H9 (cell line): ENCODE data around the gene SLC6A3. TPM values are rescaled to one million over a fixed set of nuclear protein-coding genes. Genes with fewer than 3 reads are reported as not detected.

Experiments
- DNase-seq: peaks from one replicate; pipeline ENCODE4 v3.0.0-alpha.2; 2017
- H2AFZ ChIP-seq: one replicate; pipeline ENCODE4 v1.6.1; 2013; ENCODE audit warnings: mild to moderate bottlenecking, low read length, control low read depth, moderate library complexity
- H2AK5ac ChIP-seq: 2 replicates; pipeline ENCODE4 v1.6.1; 2013; ENCODE audit warnings: low read length, control low read depth, mixed read lengths; ENCODE audit not compliant: insufficient read length
- H2BK120ac ChIP-seq: one replicate; pipeline ENCODE4 v1.6.1; 2013; ENCODE audit warnings: low read depth, mild to moderate bottlenecking, low read length, control low read depth, inconsistent platforms; ENCODE audit not compliant: poor library complexity, severe bottlenecking
- H2BK12ac ChIP-seq: 2 replicates; pipeline ENCODE4 v1.6.1; 2013; ENCODE audit warnings: low read length, control low read depth, mixed read lengths, low read depth; ENCODE audit not compliant: insufficient read length
- H2BK15ac ChIP-seq: 2 replicates; pipeline ENCODE4 v1.6.1; 2013; ENCODE audit warnings: low read depth, low read length, control low read depth
- H2BK20ac ChIP-seq: one replicate; pipeline ENCODE4 v1.6.1; 2013; ENCODE audit warnings: low read depth, mild to moderate bottlenecking, low read length, control low read depth, inconsistent platforms; ENCODE audit not compliant: poor library complexity, severe bottlenecking
- H2BK5ac ChIP-seq: 2 replicates; pipeline ENCODE4 v1.6.1; 2013; ENCODE audit warnings: low read length, control low read depth, mixed read lengths; ENCODE audit not compliant: insufficient read length
- H3K14ac ChIP-seq: 2 replicates; pipeline ENCODE4 v1.6.1; 2013; ENCODE audit warnings: low read length, control low read depth; ENCODE audit not compliant: insufficient read depth
- H3K18ac ChIP-seq: 2 replicates; pipeline ENCODE4 v1.6.1; 2013; ENCODE audit warnings: low read depth, mild to moderate bottlenecking, mixed read lengths, low read length, control low read depth; ENCODE audit not compliant: insufficient read length
- H3K23ac ChIP-seq: 2 replicates; pipeline ENCODE4 v1.6.1; 2013; ENCODE audit warnings: low read length, control low read depth, mixed read lengths, low read depth; ENCODE audit not compliant: insufficient read length
- H3K23me2 ChIP-seq: 2 replicates; pipeline ENCODE4 v1.6.1; 2013; ENCODE audit warnings: low read depth, mild to moderate bottlenecking, mixed read lengths, low read length, control low read depth; ENCODE audit not compliant: insufficient read length, poor library complexity, severe bottlenecking
- H3K27ac ChIP-seq: 2 replicates; pipeline ENCODE4 v1.5.1; 2013; ENCODE audit warnings: low read length, control low read depth, mixed read lengths, low read depth; ENCODE audit not compliant: insufficient read length
- H3K27me3 ChIP-seq: 2 replicates; pipeline ENCODE4 v1.6.1; 2013; ENCODE audit warnings: low read length, control low read depth, inconsistent platforms; ENCODE audit not compliant: insufficient read depth
- H3K4ac ChIP-seq: 2 replicates; pipeline ENCODE4 v1.6.1; 2013; ENCODE audit warnings: low read depth, mild to moderate bottlenecking, control low read depth, inconsistent platforms, low read length, moderate library complexity
- H3K4me1 ChIP-seq: 2 replicates; pipeline ENCODE4 v1.6.1; 2013; ENCODE audit warnings: low read length, control low read depth, inconsistent platforms; ENCODE audit not compliant: insufficient read depth
- H3K4me2 ChIP-seq: 2 replicates; pipeline ENCODE4 v1.6.1; 2013; ENCODE audit warnings: low read length, control low read depth, mixed read lengths; ENCODE audit not compliant: insufficient read length, insufficient read depth
- H3K56ac ChIP-seq: 2 replicates; pipeline ENCODE4 v1.6.1; 2013; ENCODE audit warnings: low read depth, mild to moderate bottlenecking, mixed read lengths, low read length, control low read depth; ENCODE audit not compliant: insufficient read length
- H3K79me1 ChIP-seq: 2 replicates; pipeline ENCODE4 v1.6.1; 2013; ENCODE audit warnings: low read depth, mild to moderate bottlenecking, moderate library complexity, low read length, control low read depth, inconsistent platforms; ENCODE audit not compliant: insufficient read depth, poor library complexity, severe bottlenecking
- H3K79me2 ChIP-seq: 2 replicates; pipeline ENCODE4 v1.6.1; 2013; ENCODE audit warnings: low read length, control low read depth, inconsistent platforms; ENCODE audit not compliant: insufficient read depth
- H3K9ac ChIP-seq: 2 replicates; pipeline ENCODE4 v1.6.1; 2013; ENCODE audit warnings: low read length, control low read depth, mixed read lengths; ENCODE audit not compliant: insufficient read length; ENCODE audit errors: extremely low read depth
- H3K9me3 ChIP-seq: one replicate; pipeline ENCODE4 v1.6.1; 2013; ENCODE audit warnings: low read depth, low read length, inconsistent platforms; ENCODE audit not compliant: control insufficient read depth
- H3T11ph ChIP-seq: one replicate; pipeline ENCODE4 v1.6.1; 2013; ENCODE audit warnings: mild to moderate bottlenecking, low read length, control low read depth, inconsistent platforms
- H4K20me1 ChIP-seq: one replicate; pipeline ENCODE4 v1.6.1; 2013; ENCODE audit not compliant: control insufficient read depth, insufficient read length, insufficient read depth
- H4K5ac ChIP-seq: 2 replicates; pipeline ENCODE4 v1.6.1; 2013; ENCODE audit warnings: low read depth, mild to moderate bottlenecking, mixed read lengths, low read length, control low read depth; ENCODE audit not compliant: insufficient read length
- H4K8ac ChIP-seq: replicated peaks from 2 replicates; pipeline ENCODE4 v1.6.1; 2013; ENCODE audit warnings: low read length, control low read depth, mixed read lengths, low read depth; ENCODE audit not compliant: insufficient read length
- H4K91ac ChIP-seq: 2 replicates; pipeline ENCODE4 v1.6.1; 2013; ENCODE audit warnings: low read depth, mild to moderate bottlenecking, moderate library complexity, mixed read lengths, low read length, control low read depth; ENCODE audit not compliant: insufficient read length
- H3K27ac Mint-ChIP-seq, 3 experiments: 2 replicates in 2 of 3; 3 replicates in 1 of 3; pipeline ENCODE4 v1.8.0; 2020 to 2021; ENCODE audit warnings: mixed read lengths in 3 of 3, mild to moderate bottlenecking in 1 of 3, moderate library complexity in 1 of 3
- H3K27me3 Mint-ChIP-seq: 2 replicates; pipeline ENCODE4 v1.8.0; 2021; ENCODE audit warnings: low read depth, mild to moderate bottlenecking, moderate library complexity, mixed read lengths
- H3K36me3 Mint-ChIP-seq, 3 experiments: 2 replicates in 2 of 3; 3 replicates in 1 of 3; pipeline ENCODE4 v1.8.0; 2020 to 2021; ENCODE audit warnings: low read depth in 3 of 3, mixed read lengths in 3 of 3; ENCODE audit not compliant: insufficient read depth in 1 of 3
- H3K4me1 Mint-ChIP-seq, 2 experiments: 2 replicates each; pipeline ENCODE4 v1.8.0; 2020; ENCODE audit warnings: mixed read lengths in 2 of 2
- H3K4me3 Mint-ChIP-seq, 2 experiments: 2 replicates in 1 of 2; 3 replicates in 1 of 2; pipeline ENCODE4 v1.8.0; 2020 to 2021; ENCODE audit warnings: mild to moderate bottlenecking in 2 of 2, mixed read lengths in 2 of 2, moderate library complexity in 1 of 2
- H3K9me3 Mint-ChIP-seq, 2 experiments: 2 replicates in 1 of 2; 3 replicates in 1 of 2; pipeline ENCODE4 v1.8.0; 2020; ENCODE audit warnings: mild to moderate bottlenecking in 2 of 2, mixed read lengths in 2 of 2, moderate library complexity in 1 of 2
- CTCF ChIP-seq: fragments of 200-600 bp; sonication (generic); conservative IDR thresholded peaks from 3 replicates; pipeline ENCODE4 v1.8.0; 2021; ENCODE audit warnings: antibody characterized with exemption, mild to moderate bottlenecking
- WGBS: extraction: QIAGEN DNeasy Blood & Tissue Kit; methylation state at CpG from one replicate; pipeline ENCODE4 v1.1.7; 2013; ENCODE audit warnings: missing lambda C conversion rate, low lambda C conversion rate, mixed read lengths; ENCODE audit not compliant: insufficient read length; ENCODE audit errors: extremely low coverage; 5-methylcytosine and 5-hydroxymethylcytosine counted together
- total RNA-seq: library from RNA; stranded (reverse); gene quantifications from 2 replicates; pipeline ENCODE4 v1.2.1, GENCODE V29; 2021

The SLC6A3 gene
- total RNA-seq, 1 experiment from 2014 or later, result 0.61 TPM

- WGBS, result no CpG with 5 or more reads among the region's 16 CpGs
- Mint-ChIP-seq H3K9me3 (no peaks in the 10 kb centered on the region; a peak in 1 of 5 replicates), H3K27me3 (peaks cover 5% of the 10 kb centered on the region), H3K4me1 (peaks cover 17 to 27% of the 10 kb centered on the region in 2 experiments), H3K4me3 (no peak overlapping the region), H3K36me3 (no peaks in the 10 kb centered on the region; a peak in 1 of 7 replicates), H3K27ac (no peak overlapping the region)
- no peak overlapping the region for H2BK120ac ChIP-seq
- H4K8ac ChIP-seq, result no peak overlapping the region
- no peak overlapping the region for H3K9ac ChIP-seq
- TF ChIP-seq CTCF, result no peak
- no peak overlapping the region for H4K5ac ChIP-seq
- no peak overlapping the region for H3K18ac ChIP-seq
- H3K4me1 ChIP-seq, result peaks cover 3% of the 10 kb centered on the region; the same call in 1 of the 2 replicates
- H4K20me1 ChIP-seq, result no peaks in the 10 kb centered on the region
- no peak for DNase-seq
- no peak overlapping the region for H2AK5ac ChIP-seq
- H4K91ac ChIP-seq, result no peak overlapping the region
- no peak overlapping the region for H2BK12ac ChIP-seq
- H2BK5ac ChIP-seq, result no peak overlapping the region
- no peak overlapping the region for H2BK15ac ChIP-seq
- H3K23me2 ChIP-seq, result peaks cover 4% of the 10 kb centered on the region
- no peak overlapping the region for H3K27ac ChIP-seq
- no peak overlapping the region for H3K4ac ChIP-seq
- H2AFZ ChIP-seq, result no peak overlapping the region
- no peaks in the 10 kb centered on the region for H3K79me1 ChIP-seq
- H3K4me2 ChIP-seq, result no peak overlapping the region
- no peak overlapping the region for H2BK20ac ChIP-seq
- H3K9me3 ChIP-seq, result no peaks in the 10 kb centered on the region
- no peak overlapping the region for H3T11ph ChIP-seq
- H3K56ac ChIP-seq, result no peak overlapping the region
- no peaks in the 10 kb centered on the region for H3K27me3 ChIP-seq
- H3K14ac ChIP-seq, result no peak overlapping the region
- H3K79me2 ChIP-seq, result no peaks in the 10 kb centered on the region
- H3K23ac ChIP-seq, result no peak overlapping the region
Observed at GRCh38 chr5:1412163-1412562, 33.1 kb downstream of the SLC6A3 start.
